K562 (cell line): Measurements from ENCODE around the gene TMCO4. TPM values are rescaled to one million over a fixed set of nuclear protein-coding genes. Genes with fewer than 3 reads are reported as not detected.
A peak's percentile ranks its signal among the peaks of the same experiment; 100 is the strongest.

Experiments
- ATAC-seq: fragments of 200-7000 bp; cut with Tn5 transposase; 3 replicates; pipeline ENCODE4 v1.9.1; 2020; ENCODE audit warnings: moderate library complexity
- BruUV-seq: library from RNA; stranded (reverse); fragments of 400-500 nt; replicated peaks from 2 replicates; lab custom pipeline; 2021; lab: Mats Ljungman, UMichigan
- CTCF ChIA-PET: fragments of 300-600 bp; formaldehyde crosslinking; extraction: SDS; loops from one replicate; lab custom pipeline; 2021; ENCODE audit warnings: low intra/inter-chr PET ratio; lab: Yijun Ruan, JAX
- POLR2A ChIA-PET: fragments of 300-600, 350-650 bp; sonication (Branson Sonifier 250); formaldehyde crosslinking; extraction: SDS; loops from one replicate; lab custom pipeline; 2021; ENCODE audit warnings: antibody characterized with exemption, inconsistent platforms; lab: Yijun Ruan, JAX
- DNase-seq, 4 experiments: peaks; one replicate each; pipeline versions ENCODE4 v3.0.0 to v3.0.0-alpha.2; 2011 to 2018; ENCODE audit warnings: low spot score in 3 of 4, mixed read lengths in 3 of 4; ENCODE audit errors: extremely low read depth in 1 of 4
- FAIRE-seq: peaks from 2 replicates; lab custom pipeline; 2011; peaks lifted over from hg19 to GRCh38; lab: Jason Lieb, UNC
- H2AFZ ChIP-seq: 2 replicates; pipeline ENCODE4 v1.6.0; 2011; ENCODE audit warnings: low read depth, low read length, control low read depth, inconsistent platforms
- H3K27ac ChIP-seq: fragments of 200-600 bp; 3 replicates; pipeline ENCODE4 v1.8.0; 2011; ENCODE audit warnings: low read depth, mild to moderate bottlenecking, control low read depth, inconsistent platforms, low read length, moderate library complexity, mixed read lengths; ENCODE audit errors: extremely low read depth
- H3K27me3 ChIP-seq, 2 experiments: fragments of 300-600 bp in 1 of 2; 2 replicates in 1 of 2; 3 replicates in 1 of 2; pipeline versions ENCODE4 v1.6.0 to v1.8.0; 2011; ENCODE audit warnings: inconsistent platforms in 2 of 2, low read length in 2 of 2, mild to moderate bottlenecking in 1 of 2, mixed read lengths in 1 of 2, moderate library complexity in 1 of 2; ENCODE audit not compliant: control insufficient read depth in 2 of 2, insufficient read depth in 2 of 2
- H3K36me3 ChIP-seq: fragments of 300-600 bp; 3 replicates; pipeline ENCODE4 v1.8.0; 2011; ENCODE audit warnings: mild to moderate bottlenecking, low read length, inconsistent platforms; ENCODE audit not compliant: control insufficient read depth, insufficient read depth
- H3K4me1 ChIP-seq, 2 experiments: fragments of 200-600 bp in 1 of 2; replicated peaks in 1 of 2; 2 replicates in 1 of 2; 3 replicates in 1 of 2; pipeline versions ENCODE4 v1.5.1 to v1.8.0; 2011; ENCODE audit warnings: inconsistent platforms in 2 of 2, low read length in 2 of 2, mild to moderate bottlenecking in 1 of 2, mixed read lengths in 1 of 2, moderate library complexity in 1 of 2; ENCODE audit not compliant: control insufficient read depth in 2 of 2, insufficient read depth in 2 of 2
- H3K4me2 ChIP-seq: 2 replicates; pipeline ENCODE4 v1.6.1; 2011; ENCODE audit warnings: low read length, control low read depth, inconsistent platforms, mixed read lengths; ENCODE audit not compliant: insufficient read depth
- H3K4me3 ChIP-seq: fragments of 200-600 bp; sonication (generic), shearing (Covaris generic); 2 replicates; pipeline ENCODE4 v1.5.1; 2016; ENCODE audit warnings: control low read depth, inconsistent platforms
- H3K79me2 ChIP-seq: fragments of 200-600 bp; 3 replicates; pipeline ENCODE4 v1.8.0; 2011; ENCODE audit warnings: low read length, inconsistent platforms; ENCODE audit not compliant: control insufficient read depth, insufficient read depth
- H3K9ac ChIP-seq, 2 experiments: 2 replicates each; pipeline versions ENCODE4 v1.6.0 to v1.6.1; 2011; ENCODE audit warnings: low read depth in 2 of 2, low read length in 2 of 2, control low read depth in 1 of 2, inconsistent platforms in 1 of 2, mild to moderate bottlenecking in 1 of 2, mixed read lengths in 1 of 2; ENCODE audit not compliant: insufficient read depth in 1 of 2
- H3K9me1 ChIP-seq: one replicate; pipeline ENCODE4 v1.6.0; 2011; ENCODE audit warnings: inconsistent platforms, mild to moderate bottlenecking, low read length, moderate library complexity; ENCODE audit not compliant: control insufficient read depth, insufficient read depth
- H3K9me3 ChIP-seq: replicated peaks from 2 replicates; pipeline ENCODE4 v1.5.1; 2011; ENCODE audit warnings: low read depth, low read length, inconsistent platforms; ENCODE audit not compliant: control insufficient read depth, insufficient read depth
- H4K20me1 ChIP-seq: replicated peaks from 2 replicates; pipeline ENCODE4 v1.6.1; 2011; ENCODE audit warnings: low read length, inconsistent platforms, mixed read lengths; ENCODE audit not compliant: control insufficient read depth, insufficient read depth
- FOXJ3 ChIP-seq: sonication (generic); formaldehyde crosslinking; IDR thresholded peaks from 2 replicates; pipeline ENCODE4 v1.4.0; 2020; ENCODE audit warnings: mild to moderate bottlenecking, missing genetic modification reagents
- MTA1 ChIP-seq: fragments of 450-650 bp; IDR thresholded peaks from 2 replicates; pipeline ENCODE4 v1.6.1; 2017; ENCODE audit warnings: borderline replicate concordance
- NONO ChIP-seq, 2 experiments: fragments of 200-400 bp in 1 of 2; fragments of 450-650 bp in 1 of 2; formaldehyde crosslinking in 1 of 2; IDR thresholded peaks; 2 replicates each; pipeline ENCODE4 v1.6.1; 2017; ENCODE audit warnings: low read depth in 2 of 2, mild to moderate bottlenecking in 2 of 2, moderate library complexity in 2 of 2, low read length in 1 of 2
- NR3C1 ChIP-seq: sonication (generic); formaldehyde crosslinking; IDR thresholded peaks from 2 replicates; pipeline ENCODE4 v1.8.1; 2022; ENCODE audit warnings: missing genetic modification reagents
- SMAD3 ChIP-seq: fragments of 450-650 bp; formaldehyde crosslinking; conservative IDR thresholded peaks from 2 replicates; pipeline ENCODE4 v1.4.0; 2020; ENCODE audit warnings: mild to moderate bottlenecking
- TCF7L2 ChIP-seq: fragments of 150-350 bp; IDR thresholded peaks from 2 replicates; pipeline ENCODE4 v1.6.1; 2016; ENCODE audit warnings: low read depth, mild to moderate bottlenecking, low read length, moderate library complexity
- TOE1 ChIP-seq, 2 experiments: fragments of 450-650 bp in 1 of 2; sonication (generic) in 1 of 2; formaldehyde crosslinking in 1 of 2; IDR thresholded peaks; 2 replicates each; pipeline versions ENCODE4 v1.7.1 to v1.8.0; 2016 to 2022; ENCODE audit warnings: borderline replicate concordance in 2 of 2, mild to moderate bottlenecking in 2 of 2, antibody characterized with exemption in 1 of 2, inconsistent platforms in 1 of 2, low read depth in 1 of 2, missing genetic modification reagents in 1 of 2, moderate library complexity in 1 of 2
- ZNF12 ChIP-seq: sonication (generic); formaldehyde crosslinking; IDR thresholded peaks from 2 replicates; pipeline ENCODE4 v1.4.0; 2020; ENCODE audit warnings: mild to moderate bottlenecking, missing genetic modification reagents
- ZNF583 ChIP-seq: fragments of 250-450 bp; sonication (Bioruptor Pico); IDR thresholded peaks from 2 replicates; pipeline ENCODE4 v1.4.0; 2020
- WGBS: fragments of 100-300 bp; shearing (Covaris generic); methylation state at CpG from one replicate; pipeline ENCODE4 v1.1.6; 2016; ENCODE audit warnings: low coverage, mixed read lengths; ENCODE audit not compliant: insufficient coverage; ENCODE audit errors: missing lambda C conversion rate; 5-methylcytosine and 5-hydroxymethylcytosine counted together
- in situ Hi-C: fragments of 300-500 bp; cut with MboI; formaldehyde crosslinking; loops from 4 replicates; pipeline ENCODE4 v1.15.0; 2018; ENCODE audit warnings: inconsistent platforms, mixed read lengths
- intact Hi-C: fragments of 100-400 bp; cut with micrococcal nuclease; formaldehyde crosslinking; loops from 2 replicates; pipeline ENCODE4 v1.14.2; 2022
- polyA plus RNA-seq, 8 experiments: library from polyadenylated mRNA; depleted of rRNA in 4 of 8; stranded (reverse) in 5 of 8; unstranded in 3 of 8; fragments of >200 nt; fragmentation: Nextera tagmentation in 2 of 8; fragmentation: Illumina TruSeq in 1 of 8; extraction: Ambion mirVana in 2 of 8; extraction: Trizol in 1 of 8; gene quantifications; 2 replicates each; pipeline versions ENCODE4 v1.2.1 to v1.2.3, GENCODE V29; 2011 to 2014; ENCODE audit warnings: inconsistent platforms in 1 of 8, missing spikeins in 1 of 8
- total RNA-seq, 7 experiments: library from RNA; depleted of rRNA in 6 of 7; stranded (reverse); fragments of >200 nt in 6 of 7; fragmentation: Illumina TruSeq in 2 of 7; extraction: Trizol in 2 of 7; gene quantifications; 2 replicates each; pipeline versions ENCODE4 v1.2.1 to v1.2.3, GENCODE V29; 2011 to 2021; ENCODE audit warnings: low replicate concordance in 1 of 7
- TF ChIP-seq, protein P1 (sequence below): fragments of 450-650 bp; IDR thresholded peaks from 2 replicates; pipeline ENCODE4 v1.7.1; 2018; ENCODE audit warnings: mild to moderate bottlenecking, low read depth; ENCODE audit not compliant: partially characterized antibody

Gene TMCO4
- total and polyA plus RNA-seq, 9 of the 15 experiments (the other 6 are each of a cell fraction or from before 2014, with no cell fraction given) = 0.06 to 2.1 (median 1.2) TPM

GRCh38 chr1:19804831-19805251, 5.1 kb upstream of the TMCO4 start (continued):
- TF ChIP-seq, protein P1, sequence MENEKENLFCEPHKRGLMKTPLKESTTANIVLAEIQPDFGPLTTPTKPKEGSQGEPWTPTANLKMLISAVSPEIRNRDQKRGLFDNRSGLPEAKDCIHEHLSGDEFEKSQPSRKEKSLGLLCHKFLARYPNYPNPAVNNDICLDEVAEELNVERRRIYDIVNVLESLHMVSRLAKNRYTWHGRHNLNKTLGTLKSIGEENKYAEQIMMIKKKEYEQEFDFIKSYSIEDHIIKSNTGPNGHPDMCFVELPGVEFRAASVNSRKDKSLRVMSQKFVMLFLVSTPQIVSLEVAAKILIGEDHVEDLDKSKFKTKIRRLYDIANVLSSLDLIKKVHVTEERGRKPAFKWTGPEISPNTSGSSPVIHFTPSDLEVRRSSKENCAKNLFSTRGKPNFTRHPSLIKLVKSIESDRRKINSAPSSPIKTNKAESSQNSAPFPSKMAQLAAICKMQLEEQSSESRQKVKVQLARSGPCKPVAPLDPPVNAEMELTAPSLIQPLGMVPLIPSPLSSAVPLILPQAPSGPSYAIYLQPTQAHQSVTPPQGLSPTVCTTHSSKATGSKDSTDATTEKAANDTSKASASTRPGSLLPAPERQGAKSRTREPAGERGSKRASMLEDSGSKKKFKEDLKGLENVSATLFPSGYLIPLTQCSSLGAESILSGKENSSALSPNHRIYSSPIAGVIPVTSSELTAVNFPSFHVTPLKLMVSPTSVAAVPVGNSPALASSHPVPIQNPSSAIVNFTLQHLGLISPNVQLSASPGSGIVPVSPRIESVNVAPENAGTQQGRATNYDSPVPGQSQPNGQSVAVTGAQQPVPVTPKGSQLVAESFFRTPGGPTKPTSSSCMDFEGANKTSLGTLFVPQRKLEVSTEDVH = no peak
- TF ChIP-seq MTA1 (no peak), TCF7L2 (no peak), ZNF583 (no peak), NR3C1 (CRISPR knock-in tag) (no peak), TOE1 (IDR thresholded peaks at IDR 0.05; ENCODE audit: borderline replicate concordance) (no peak), TOE1 (CRISPR knock-in tag; IDR thresholded peaks at IDR 0.05; ENCODE audit: borderline replicate concordance, low read depth) (no peak), ZNF12 (CRISPR knock-in tag) (no peak)
- TF ChIP-seq, all 486 proteins: peak for 0

DNA sequence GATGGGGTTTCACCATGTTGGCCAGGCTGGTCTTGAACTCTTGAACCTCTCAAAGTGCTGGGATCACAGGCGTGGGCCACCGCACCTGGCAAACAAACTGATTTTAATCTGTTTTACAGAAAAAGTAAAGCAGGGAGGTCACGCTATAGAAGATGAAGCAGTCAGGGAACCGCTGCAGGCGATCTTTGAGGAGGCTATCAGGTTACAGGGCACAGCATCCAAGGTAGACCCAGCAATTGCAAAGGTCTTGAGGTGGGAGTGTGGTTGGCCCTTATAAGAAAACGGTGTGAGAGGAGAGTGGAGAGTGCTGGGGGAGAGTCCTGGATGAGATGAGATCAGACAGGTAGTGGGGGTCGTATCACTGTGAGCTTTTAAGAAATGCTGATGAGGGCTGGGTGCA, 2.6 kb upstream of the TMCO4 start:
- POLR2A ChIA-PET = no interaction called here

More for the DNA sequence above, 2.6 kb upstream of the TMCO4 start:
- peaks cover 41 to 66% of the 10 kb centered on the region in 2 experiments for H3K27me3 ChIP-seq
- H3K9me1 ChIP-seq = no peaks in the 10 kb centered on the region
- CTCF ChIA-PET = no interaction called here
- no peak overlapping the region for H2AFZ ChIP-seq
- H4K20me1 ChIP-seq = no peaks in the 10 kb centered on the region
- no peaks in the 10 kb centered on the region for H3K79me2 ChIP-seq
- DNase-seq (no peak), FAIRE-seq (no peak), ATAC-seq (no peak)
- 1% methylated on average over 7 of the region's 7 CpGs for WGBS
- in situ Hi-C loops (no loop called here), intact Hi-C loops (no loop called here)
- no peak overlapping the region for H3K4me2 ChIP-seq
- H3K36me3 ChIP-seq = no peaks in the 10 kb centered on the region
- no TSS peak for BruUV-seq
- TF ChIP-seq FOXJ3 (0 out of 2 replicates have a peak, but pooled peaks have one; percentile 25), SMAD3 (no peak), NONO (IDR thresholded peaks at IDR 0.05; ENCODE audit: low read depth in 2 of 2, low read length in 1 of 2) (no peak)
- H3K9me3 ChIP-seq = no peaks in the 10 kb centered on the region
- no peak overlapping the region for H3K27ac ChIP-seq
- H3K9ac ChIP-seq = no peak overlapping the region
- H3K4me3 ChIP-seq = no peak overlapping the region
- H3K4me1 ChIP-seq = peaks cover 6 to 12% of the 10 kb centered on the region in 2 experiments; a peak in 4 of 5 replicates
